Ovary (tissue), 9 donors: ENCODE measurements around the gene HEXIM1. TPM values are rescaled to one million over a fixed set of nuclear protein-coding genes. Genes with fewer than 3 reads are reported as not detected.
A peak's percentile ranks its signal among the peaks of the same experiment; 100 is the strongest.

Experiments
- DNase-seq, 5 donors: peaks; one replicate each; pipeline ENCODE4 v3.0.0-alpha.2; 2019 to 2020
- H3K27ac ChIP-seq, 2 donors: fragments of 200-600 bp; one replicate each; pipeline versions ENCODE4 v1.5.1 to v1.8.0; 2019 to 2022
- H3K27me3 ChIP-seq: fragments of 200-600 bp; one replicate; pipeline ENCODE4 v1.8.0; 2022
- H3K36me3 ChIP-seq: fragments of 200-600 bp; sonication (generic); one replicate; pipeline ENCODE4 v1.5.1; 2019
- H3K4me1 ChIP-seq: one replicate; pipeline ENCODE4 v1.8.1; 2013; ENCODE audit warnings: mild to moderate bottlenecking, moderate library complexity; ENCODE audit not compliant: insufficient read depth
- H3K4me3 ChIP-seq: fragments of 200-600 bp; sonication (generic); one replicate; pipeline ENCODE4 v1.5.1; 2017
- H3K9me3 ChIP-seq, 2 donors: fragments of 200-600 bp in 1 of 2; sonication (generic) in 1 of 2; one replicate each; pipeline versions ENCODE4 v1.5.1 to v1.8.1; 2013 to 2019; ENCODE audit warnings: mild to moderate bottlenecking in 1 of 2, moderate library complexity in 1 of 2
- CTCF ChIP-seq, 3 donors: fragments of 450-650 bp in 2 of 3; fragments of 200-600 bp in 1 of 3; IDR thresholded peaks; one replicate each; pipeline versions ENCODE4 v1.5.1 to v1.8.0; 2016 to 2022; ENCODE audit warnings: antibody characterized with exemption in 3 of 3, mild to moderate bottlenecking in 1 of 3
- EP300 ChIP-seq: sonication (generic); formaldehyde crosslinking; IDR thresholded peaks from one replicate; pipeline ENCODE4 v1.6.1; 2017; ENCODE audit warnings: antibody characterized with exemption
- POLR2A ChIP-seq: fragments of 450-650 bp; IDR thresholded peaks from one replicate; pipeline ENCODE4 v1.6.1; 2017; ENCODE audit warnings: antibody characterized with exemption, mild to moderate bottlenecking, moderate library complexity
- WGBS, 3 donors: extraction: QIAGEN DNeasy Blood & Tissue Kit in 1 of 3; methylation state at CpG; one replicate each; pipeline versions ENCODE4 v1.1.5 to v1.1.7; 2013 to 2017; 5-methylcytosine and 5-hydroxymethylcytosine counted together
- intact Hi-C, 4 donors: fragments of 100-400 bp; cut with DNase I; formaldehyde crosslinking; loops; one replicate each; pipeline versions ENCODE4 v1.11.0 to v1.15.1; 2022 to 2023
- polyA plus RNA-seq, 2 donors: library from polyadenylated mRNA; stranded (reverse); fragments of 200-250 nt in 1 of 2; fragments of 350-450 nt in 1 of 2; fragmentation: Illumina TruSeq in 1 of 2; extraction: RNeasy Lipid Tissue Mini Kit (QIAGEN cat#74804) in 1 of 2; gene quantifications; one replicate each; pipeline ENCODE4 v1.2.3, GENCODE V29; 2013 to 2014
- total RNA-seq, 7 donors: library from RNA; depleted of rRNA in 2 of 7; stranded (reverse); fragments of >200 nt in 2 of 7; fragmentation: NEBNext Ultra II Directional in 3 of 7; extraction: Animal tissue kit (Norgen Biotek cat#: 25700) in 3 of 7; gene quantifications; one replicate each; pipeline versions ENCODE4 v1.1.0 to v1.2.4, GENCODE V29; 2016 to 2023
- donor health status: DM: no; HTN: no; CAD: no; lungs with moderate emphysema.
- donor health status: DM: no; HTN: no; CAD: no.
- donor health status: Bipolar disorder and iron deficiency.
- donor health status: DM: yes; HTN: yes; CAD: no.
- donor health status: DM: no; HTN: no; CAD: no.
- donor health status: DM: yes; HTN: yes; CAD: no.

The HEXIM1 gene
- total and polyA plus RNA-seq, 9 donors: 14.4 to 37.8 (median 26.9) TPM

- Histone ChIP-seq H3K36me3 (no peaks in the 10 kb centered on the region), H3K4me1 (peaks cover 15% of the 10 kb centered on the region)
Observed at GRCh38 chr17:45172232-45172540, 23.9 kb downstream of the HEXIM1 start.

DNA sequence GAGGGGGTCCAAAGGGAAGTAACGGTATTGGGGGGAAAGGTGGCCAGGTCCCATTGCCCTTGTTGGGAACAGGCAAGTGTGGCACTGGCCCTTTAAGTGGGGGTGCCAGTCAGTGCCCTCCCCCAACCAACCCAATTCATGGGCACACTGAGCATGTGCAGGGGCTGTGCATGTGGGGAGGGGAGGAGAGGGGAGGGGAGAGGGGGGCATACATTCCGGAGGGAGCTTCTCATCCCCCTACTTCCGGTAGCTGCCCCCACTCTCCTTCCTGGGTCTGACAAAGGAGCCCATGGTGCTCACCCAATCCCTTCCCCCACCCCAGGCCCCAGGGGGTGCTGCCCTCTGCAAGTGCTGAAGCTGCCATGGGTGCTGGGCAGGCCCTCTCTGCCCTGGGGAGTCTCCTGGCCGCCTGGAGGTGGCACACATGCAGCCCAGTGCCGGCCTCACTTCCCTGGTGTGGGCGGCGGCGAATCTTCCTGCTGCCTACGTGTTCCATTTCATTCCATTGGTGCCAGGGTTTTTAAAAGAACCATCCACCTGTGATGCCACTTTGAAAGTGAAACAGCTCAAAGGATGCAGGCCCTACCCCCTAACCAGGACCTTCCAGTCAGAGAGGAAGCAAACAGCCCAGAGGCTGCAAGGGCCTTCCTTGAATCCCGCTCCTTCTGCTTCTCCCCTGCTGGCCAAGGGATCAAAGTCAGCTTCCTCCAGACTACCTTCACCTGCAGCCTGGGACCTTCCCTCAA is 24.4 kb downstream of the HEXIM1 start:
- no peaks in the 10 kb centered on the region for H3K9me3 ChIP-seq
- peaks cover 15% of the 10 kb centered on the region for H3K4me1 ChIP-seq
- no peaks in the 10 kb centered on the region for H3K36me3 ChIP-seq
- intact Hi-C loops: no loop called here
- peak overlapping the region; percentile 20 for H3K4me3 ChIP-seq
- no peaks in the 10 kb centered on the region for H3K27me3 ChIP-seq
- WGBS, 3 donors: 33 to 44% (median 33%) methylated on average over 10 of the region's 10 CpGs
- no peak overlapping the region for H3K27ac ChIP-seq
- TF ChIP-seq CTCF (IDR thresholded peaks at IDR 0.05) (no peak), POLR2A (no peak), EP300 (no peak)
- DNase-seq: peak; percentile 37 to 64 (median 49)

More at GRCh38 chr17:45172232-45172540, 23.9 kb downstream of the HEXIM1 start:
- H3K27me3 ChIP-seq: no peaks in the 10 kb centered on the region
- no peak overlapping the region for H3K27ac ChIP-seq
- intact Hi-C loops: no loop called here
- no peaks in the 10 kb centered on the region for H3K9me3 ChIP-seq
- peak overlapping the region; percentile 20 for H3K4me3 ChIP-seq
- WGBS, 3 donors: 67 to 71% (median 69%) methylated on average over 5 of the region's 5 CpGs
- no peak for DNase-seq
- TF ChIP-seq CTCF (IDR thresholded peaks at IDR 0.05): no peak
- TF ChIP-seq POLR2A: no peak
- no peak for TF ChIP-seq EP300

DNA sequence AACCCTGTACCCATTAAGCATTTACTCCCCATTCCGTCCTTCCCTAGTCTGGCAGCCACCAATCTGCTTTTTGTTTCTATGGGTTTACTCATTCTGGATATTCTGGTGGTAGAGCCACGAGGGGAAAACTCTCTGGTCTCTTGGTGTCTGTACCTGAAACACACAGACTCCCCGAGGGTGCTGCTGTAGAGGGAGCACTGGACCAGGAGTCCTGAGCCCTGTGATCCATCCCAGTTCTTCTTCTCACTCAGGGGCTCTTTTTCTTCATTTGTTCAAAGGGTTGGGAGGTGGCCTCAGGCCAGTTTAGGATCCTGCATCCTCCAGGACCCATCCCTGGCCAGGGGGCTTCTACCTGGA is 27.5 kb downstream of the HEXIM1 start:
- no peaks in the 10 kb centered on the region for H3K9me3 ChIP-seq
- no peak overlapping the region for H3K27ac ChIP-seq
- DNase-seq: no peak
- peaks cover 15% of the 10 kb centered on the region for H3K4me1 ChIP-seq
- H3K27me3 ChIP-seq: no peaks in the 10 kb centered on the region
- no peaks in the 10 kb centered on the region for H3K36me3 ChIP-seq
- 70 to 77% (median 72%) methylated on average over 3 of the region's 3 CpGs for WGBS, 3 donors
- no peak overlapping the region for H3K4me3 ChIP-seq
- no peak for TF ChIP-seq CTCF (IDR thresholded peaks at IDR 0.05)
- no peak for TF ChIP-seq EP300
- no peak for TF ChIP-seq POLR2A
- intact Hi-C loops: no loop called here

- DNase-seq: no peak
- intact Hi-C loops: no loop called here
- WGBS, 3 donors: 82 to 92% (median 85%) methylated on average over 7 of the region's 7 CpGs
Observed at GRCh38 chr17:45177563-45177962, 29.3 kb downstream of the HEXIM1 start.

More at GRCh38 chr17:45177563-45177962, 29.3 kb downstream of the HEXIM1 start:
- H3K9me3 ChIP-seq: no peaks in the 10 kb centered on the region
- H3K36me3 ChIP-seq: no peaks in the 10 kb centered on the region
- H3K4me3 ChIP-seq: no peak overlapping the region
- no peaks in the 10 kb centered on the region for H3K27me3 ChIP-seq
- TF ChIP-seq POLR2A: no peak
- no peak for TF ChIP-seq EP300
- TF ChIP-seq CTCF (IDR thresholded peaks at IDR 0.05): no peak
- H3K4me1 ChIP-seq: peaks cover 2% of the 10 kb centered on the region
- H3K27ac ChIP-seq: no peak overlapping the region
